ENCODE measurements around the gene TRPC1.

DNA sequence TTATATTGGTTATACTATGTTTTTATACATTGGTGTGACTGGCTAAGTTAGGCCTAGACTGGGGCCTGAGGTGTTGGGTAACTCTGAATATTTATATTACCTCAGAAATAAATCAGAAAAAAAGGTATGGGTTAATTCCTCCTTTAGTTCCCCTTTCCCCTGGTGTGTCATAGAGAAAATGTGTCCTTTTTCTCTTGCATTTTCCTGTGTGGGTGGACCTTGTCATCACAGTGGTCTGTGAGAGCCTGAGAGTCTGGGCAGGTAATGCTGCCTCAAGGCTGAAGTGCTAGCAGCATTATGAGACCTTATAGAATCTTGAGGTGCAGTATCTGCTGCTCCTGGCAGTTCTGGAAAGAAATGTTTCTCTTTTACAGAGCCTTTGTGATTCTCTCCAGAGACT is 95.3 kb downstream of the TRPC1 start:
- TF ChIP-seq CTCF (IDR thresholded peaks at IDR 0.05; ENCODE audit: insufficient read depth, low read depth, low read length) (no peak), EZH2 (IDR thresholded peaks at IDR 0.05; ENCODE audit: insufficient read depth, low read length) (no peak)

Measured in astrocyte (in vitro differentiated cells and primary cell).